ENCODE measurements around the gene CD79B.

CD79B gene

DNA sequence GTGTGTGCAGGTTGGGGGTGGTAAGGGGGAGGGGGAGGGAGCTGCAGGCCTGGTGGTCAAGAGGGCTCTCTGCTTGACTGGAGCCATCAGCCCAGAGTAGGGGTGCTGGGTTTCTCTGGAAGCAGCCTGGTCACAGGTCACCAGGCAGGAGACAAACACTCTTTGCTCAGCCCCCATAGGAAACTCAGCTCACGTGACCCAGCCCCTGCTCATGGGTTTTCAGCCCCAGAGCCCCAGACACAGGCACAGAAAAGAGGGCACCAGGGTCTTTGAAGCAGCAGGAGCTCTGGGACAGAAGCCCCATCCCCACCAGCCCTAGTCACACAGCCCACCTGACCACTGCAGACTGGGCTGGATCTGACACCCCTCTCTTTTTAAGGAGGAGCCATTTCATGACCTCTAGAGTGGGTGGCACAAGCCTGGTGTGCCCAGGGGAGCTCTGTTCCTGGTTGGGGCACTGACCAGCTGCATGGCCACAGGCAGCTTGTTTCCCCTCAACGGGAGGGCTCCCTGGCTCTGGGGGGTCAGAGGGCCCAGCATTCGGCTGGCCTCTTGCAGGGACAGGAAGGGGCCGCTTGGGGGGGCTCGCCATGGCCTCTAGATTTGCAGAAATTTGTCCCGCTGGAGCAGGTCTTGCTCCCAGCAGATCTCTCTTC, 13.8 kb upstream of the CD79B start:
- Histone ChIP-seq H3K27me3 (ENCODE audit: low read depth) (no peaks in the 10 kb centered on the region), H3K36me3 (replicated peaks) (no peaks in the 10 kb centered on the region), H3K4me1 (no peaks in the 10 kb centered on the region), H3K9me3 (no peaks in the 10 kb centered on the region), H3K4me3 (no peak overlapping the region)
- in situ Hi-C loops (cut with MboI; ENCODE audit: low sequenced_read_pairs), result no loop called here
- no peak for DNase-seq (ENCODE audit: low spot score in 2 of 2)

DNA sequence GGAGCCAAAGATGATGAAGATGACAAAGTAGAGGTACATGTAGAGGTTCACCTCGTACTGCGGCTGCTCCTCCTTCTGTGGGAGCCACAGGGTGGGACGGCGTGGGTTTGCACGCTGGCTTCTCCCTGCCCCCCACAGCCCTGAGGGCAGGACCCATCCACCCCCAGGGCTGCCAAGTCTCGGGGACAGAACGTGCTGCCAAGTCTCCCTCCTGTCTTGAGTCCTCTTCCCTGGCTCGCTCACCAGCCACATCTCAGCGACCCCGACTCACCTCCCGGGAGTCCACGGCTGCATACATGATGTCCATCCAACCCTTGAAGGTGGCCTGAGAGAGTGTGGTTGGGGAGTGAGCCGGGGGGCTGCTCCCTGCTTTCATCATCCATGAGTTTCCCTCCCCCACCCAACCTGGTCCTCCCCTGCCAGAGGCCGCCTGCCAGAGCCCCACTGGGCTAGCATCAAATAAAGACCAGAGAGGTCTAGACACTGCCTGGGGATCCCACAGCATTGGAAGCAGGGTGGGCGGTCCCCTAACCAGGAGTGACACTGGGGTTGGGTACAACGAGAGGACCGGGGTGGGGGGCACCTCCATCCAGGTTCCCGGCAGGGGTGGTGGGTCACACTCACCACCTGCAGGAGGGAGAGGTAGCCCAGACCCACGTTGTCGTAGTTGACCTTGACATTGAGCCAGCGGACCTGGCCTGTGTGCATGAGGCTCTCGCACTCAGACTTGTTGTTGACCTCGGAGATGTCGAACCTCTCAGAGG, 12.8 kb upstream of the CD79B start:
- Histone ChIP-seq H3K4me1 (no peaks in the 10 kb centered on the region), H3K9me3 (no peaks in the 10 kb centered on the region), H3K4me3 (no peak overlapping the region), H3K27me3 (ENCODE audit: low read depth) (no peaks in the 10 kb centered on the region), H3K36me3 (replicated peaks) (no peaks in the 10 kb centered on the region)
- no peak for DNase-seq (ENCODE audit: low spot score in 2 of 2)
- in situ Hi-C loops (cut with MboI; ENCODE audit: low sequenced_read_pairs), result no loop called here

DNA sequence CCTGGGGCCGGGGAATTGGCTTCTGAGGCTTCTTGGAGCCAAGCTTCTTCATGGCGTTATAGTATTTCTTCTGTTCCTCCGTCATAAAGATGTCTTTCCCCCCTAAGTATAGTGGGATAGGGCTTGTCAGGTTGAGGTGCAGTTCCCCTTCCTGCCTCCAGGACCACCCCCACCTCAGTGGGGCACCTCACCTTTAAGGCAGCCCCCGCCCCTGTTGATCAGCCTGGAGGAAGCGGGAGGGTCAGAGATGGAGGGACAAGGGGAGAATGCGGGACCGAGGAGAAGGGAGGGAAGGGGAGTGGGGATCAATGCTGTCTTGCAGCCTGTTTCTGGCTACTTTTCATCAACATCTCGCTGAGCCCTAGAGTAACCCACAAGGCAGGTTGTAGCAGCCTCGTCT, 11.6 kb upstream of the CD79B start:
- no peak for DNase-seq (ENCODE audit: low spot score in 2 of 2)
- Histone ChIP-seq H3K4me3 (no peak overlapping the region), H3K36me3 (replicated peaks) (no peaks in the 10 kb centered on the region), H3K4me1 (no peaks in the 10 kb centered on the region), H3K27me3 (ENCODE audit: low read depth) (no peaks in the 10 kb centered on the region), H3K9me3 (no peaks in the 10 kb centered on the region)
- in situ Hi-C loops (cut with MboI; ENCODE audit: low sequenced_read_pairs), result no loop called here

DNA sequence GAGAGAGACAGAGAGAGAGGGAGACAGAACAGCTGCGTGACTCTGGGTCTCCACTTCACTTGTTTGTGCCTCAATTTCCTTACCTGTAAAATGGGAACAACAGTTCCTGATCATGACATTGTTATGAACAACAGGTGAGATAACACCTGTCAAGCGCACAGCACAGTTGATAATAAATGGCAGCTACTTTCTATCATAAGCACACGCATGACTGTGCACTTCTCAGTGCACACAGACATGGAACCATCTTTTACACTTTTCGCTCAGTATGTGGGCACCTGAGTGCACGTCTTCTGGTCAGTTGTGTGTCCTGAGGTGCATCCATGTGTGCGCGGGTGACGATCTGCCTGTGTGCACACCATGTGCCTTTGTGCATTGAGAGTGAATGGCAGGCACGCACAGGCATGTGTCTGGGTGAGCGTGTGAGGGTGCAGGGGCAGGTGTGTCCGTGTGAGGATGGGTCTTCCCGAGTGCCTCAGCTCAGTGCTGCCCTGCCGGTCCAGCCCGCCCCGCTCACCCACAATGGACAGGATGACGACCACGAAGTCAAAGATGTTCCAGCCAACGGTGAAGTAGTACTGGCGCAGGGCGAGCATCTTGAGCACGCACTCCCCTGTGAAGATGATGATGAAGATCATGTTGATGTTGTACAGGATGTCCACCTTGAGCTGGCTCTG, 10.3 kb upstream of the CD79B start:
- Histone ChIP-seq H3K27me3 (ENCODE audit: low read depth) (no peaks in the 10 kb centered on the region), H3K4me1 (no peaks in the 10 kb centered on the region), H3K36me3 (replicated peaks) (no peaks in the 10 kb centered on the region), H3K9me3 (no peaks in the 10 kb centered on the region), H3K4me3 (no peak overlapping the region)
- in situ Hi-C loops (cut with MboI; ENCODE audit: low sequenced_read_pairs), result no loop called here
- no peak for DNase-seq (ENCODE audit: low spot score in 2 of 2)

DNA sequence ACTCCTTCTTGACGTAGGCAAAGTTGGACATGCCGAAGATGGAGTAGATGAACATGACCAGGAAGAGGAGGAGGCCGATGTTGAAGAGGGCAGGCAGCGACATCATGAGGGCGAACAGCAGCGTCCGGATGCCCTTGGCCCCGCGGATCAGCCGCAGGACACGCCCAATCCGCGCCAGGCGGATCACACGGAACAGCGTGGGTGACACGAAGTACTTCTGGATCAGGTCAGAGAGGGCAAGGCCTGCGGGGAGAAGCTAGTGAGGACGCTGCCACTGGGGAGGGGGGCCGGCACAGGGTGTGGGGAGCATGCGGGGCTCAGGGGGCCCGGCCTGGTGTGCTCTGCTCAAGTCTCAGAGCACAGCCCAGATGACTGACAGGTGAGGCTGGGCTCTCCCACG, 9.6 kb upstream of the CD79B start:
- in situ Hi-C loops (cut with MboI; ENCODE audit: low sequenced_read_pairs), result no loop called here
- H3K4me1 ChIP-seq, result no peaks in the 10 kb centered on the region
- no peak for DNase-seq (ENCODE audit: low spot score in 2 of 2)
- H3K4me3 ChIP-seq, result no peak overlapping the region
- H3K36me3 ChIP-seq (replicated peaks), result no peaks in the 10 kb centered on the region
- no peaks in the 10 kb centered on the region for H3K9me3 ChIP-seq
- no peaks in the 10 kb centered on the region for H3K27me3 ChIP-seq (ENCODE audit: low read depth)

DNA sequence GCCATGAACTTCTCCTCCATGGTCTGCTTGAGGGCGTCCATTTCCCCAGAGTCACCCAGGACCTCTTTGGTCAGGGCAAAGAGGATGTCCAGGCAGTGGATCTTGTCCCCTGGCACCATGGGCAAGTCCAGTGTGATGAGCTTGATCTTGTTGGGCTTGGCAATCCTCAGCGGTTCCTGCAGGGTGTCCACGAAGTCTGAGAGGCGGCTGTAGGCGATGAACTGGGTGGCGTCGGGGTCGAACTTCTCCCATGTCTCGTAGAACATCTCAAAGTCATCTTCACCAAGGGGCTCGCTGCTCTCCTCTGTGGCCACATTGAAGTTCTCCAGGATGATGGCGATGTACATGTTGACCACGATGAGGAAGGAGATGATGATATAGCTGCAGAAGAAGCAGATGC, 9.0 kb upstream of the CD79B start:
- DNase-seq (ENCODE audit: low spot score in 2 of 2), result no peak
- H3K9me3 ChIP-seq, result no peaks in the 10 kb centered on the region
- H3K4me3 ChIP-seq, result no peak overlapping the region
- in situ Hi-C loops (cut with MboI; ENCODE audit: low sequenced_read_pairs), result no loop called here
- H3K27me3 ChIP-seq (ENCODE audit: low read depth), result no peaks in the 10 kb centered on the region
- no peaks in the 10 kb centered on the region for H3K36me3 ChIP-seq (replicated peaks)
- H3K4me1 ChIP-seq, result no peaks in the 10 kb centered on the region

DNA sequence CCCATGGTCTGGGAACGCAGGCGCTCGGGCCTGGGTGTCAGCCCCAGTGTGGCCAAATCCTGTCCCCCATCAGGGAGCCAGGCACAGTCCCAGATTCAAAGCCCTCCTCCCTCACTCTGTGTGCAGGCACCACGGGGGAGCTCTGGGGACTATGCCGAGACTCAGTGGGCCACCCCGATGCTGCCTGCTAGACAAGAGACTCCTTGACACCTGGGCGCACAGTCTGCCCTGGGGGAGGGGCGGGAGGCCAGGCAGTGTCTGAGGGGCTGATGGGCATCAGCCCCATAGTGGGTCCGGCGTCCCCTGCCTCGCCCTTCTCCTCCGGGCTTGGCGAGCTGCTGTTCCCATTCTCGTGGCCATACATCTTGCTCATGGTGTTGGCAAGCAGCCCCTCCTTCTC, 8.5 kb upstream of the CD79B start:
- Histone ChIP-seq H3K9me3 (no peaks in the 10 kb centered on the region), H3K4me1 (no peaks in the 10 kb centered on the region), H3K36me3 (replicated peaks) (no peaks in the 10 kb centered on the region), H3K27me3 (ENCODE audit: low read depth) (no peaks in the 10 kb centered on the region), H3K4me3 (no peak overlapping the region)
- DNase-seq (ENCODE audit: low spot score in 2 of 2), result no peak
- in situ Hi-C loops (cut with MboI; ENCODE audit: low sequenced_read_pairs), result no loop called here

DNA sequence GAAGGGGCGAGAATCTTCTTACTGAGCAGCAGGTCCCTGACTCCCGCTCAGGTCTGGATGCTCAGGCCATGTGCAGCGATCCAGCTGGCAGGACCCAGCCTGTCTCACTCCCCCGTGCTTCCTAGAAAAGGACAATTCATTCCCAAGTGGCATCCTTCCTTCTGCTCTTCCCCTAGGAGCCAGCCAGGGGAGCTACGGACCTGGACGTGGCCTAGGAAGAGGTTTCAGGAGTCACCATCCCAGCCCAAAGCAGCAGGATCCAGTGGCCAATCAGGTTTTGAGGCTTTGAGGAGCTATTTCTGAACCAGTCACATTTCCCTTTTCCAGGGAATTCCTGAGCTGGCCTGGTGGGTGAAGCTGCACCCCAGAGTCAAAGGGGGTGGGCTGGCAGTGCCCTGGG, 7.8 kb upstream of the CD79B start:
- in situ Hi-C loops (cut with MboI; ENCODE audit: low sequenced_read_pairs), result no loop called here

DNA sequence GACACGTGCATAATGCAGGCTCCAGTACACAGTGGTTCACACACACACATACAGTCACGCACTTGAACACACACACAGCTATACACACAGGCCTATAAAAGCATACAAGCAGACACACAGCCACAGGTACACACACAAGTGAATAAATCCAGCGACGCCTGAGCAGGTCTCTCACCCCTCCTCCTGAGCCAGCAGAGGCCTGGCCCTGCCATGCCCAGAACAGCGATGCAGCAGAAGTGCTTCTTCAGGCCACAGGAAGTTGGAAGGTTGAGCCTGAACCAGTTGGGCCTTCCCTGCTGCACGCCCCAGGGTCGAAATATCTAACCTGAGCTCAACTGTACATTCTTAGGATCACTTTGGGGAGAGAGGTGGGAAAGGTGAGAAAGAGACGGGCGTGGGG, 7.3 kb upstream of the CD79B start:
- H3K4me3 ChIP-seq, result no peak overlapping the region
- DNase-seq (ENCODE audit: low spot score in 2 of 2), result no peak
- in situ Hi-C loops (cut with MboI; ENCODE audit: low sequenced_read_pairs), result no loop called here
- no peaks in the 10 kb centered on the region for H3K36me3 ChIP-seq (replicated peaks)
- no peaks in the 10 kb centered on the region for H3K4me1 ChIP-seq
- no peaks in the 10 kb centered on the region for H3K9me3 ChIP-seq
- H3K27me3 ChIP-seq (ENCODE audit: low read depth), result no peaks in the 10 kb centered on the region

More for the DNA sequence above, 7.8 kb upstream of the CD79B start:
- Histone ChIP-seq H3K9me3 (no peaks in the 10 kb centered on the region), H3K4me1 (no peaks in the 10 kb centered on the region), H3K36me3 (replicated peaks) (no peaks in the 10 kb centered on the region), H3K4me3 (no peak overlapping the region), H3K27me3 (ENCODE audit: low read depth) (no peaks in the 10 kb centered on the region)
- DNase-seq (ENCODE audit: low spot score in 2 of 2), result no peak

DNA sequence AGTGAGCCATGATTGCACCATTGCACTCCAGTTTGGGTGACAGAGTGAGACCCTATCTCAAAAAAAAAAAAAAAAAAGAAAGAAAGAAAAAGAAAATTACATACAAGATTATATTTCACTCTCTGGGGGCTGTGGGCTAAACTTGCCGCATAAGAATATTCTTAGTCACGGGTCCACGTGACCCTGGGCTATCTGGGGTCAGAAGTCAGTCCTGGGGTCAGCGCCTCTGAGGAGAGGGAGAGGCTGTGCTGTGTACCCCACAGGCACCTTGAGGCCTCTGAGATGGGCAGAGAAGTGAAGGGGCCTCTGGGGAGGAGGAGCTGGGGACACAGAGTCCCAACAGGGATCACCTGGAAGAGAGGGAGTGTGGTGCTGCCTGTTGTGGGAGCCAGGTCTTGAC, 5.8 kb upstream of the CD79B start:
- Histone ChIP-seq H3K36me3 (replicated peaks) (no peaks in the 10 kb centered on the region), H3K27me3 (ENCODE audit: low read depth) (no peaks in the 10 kb centered on the region), H3K9me3 (no peaks in the 10 kb centered on the region), H3K4me1 (no peaks in the 10 kb centered on the region), H3K4me3 (no peak overlapping the region)
- DNase-seq (ENCODE audit: low spot score in 2 of 2), result no peak
- in situ Hi-C loops (cut with MboI; ENCODE audit: low sequenced_read_pairs), result no loop called here

DNA sequence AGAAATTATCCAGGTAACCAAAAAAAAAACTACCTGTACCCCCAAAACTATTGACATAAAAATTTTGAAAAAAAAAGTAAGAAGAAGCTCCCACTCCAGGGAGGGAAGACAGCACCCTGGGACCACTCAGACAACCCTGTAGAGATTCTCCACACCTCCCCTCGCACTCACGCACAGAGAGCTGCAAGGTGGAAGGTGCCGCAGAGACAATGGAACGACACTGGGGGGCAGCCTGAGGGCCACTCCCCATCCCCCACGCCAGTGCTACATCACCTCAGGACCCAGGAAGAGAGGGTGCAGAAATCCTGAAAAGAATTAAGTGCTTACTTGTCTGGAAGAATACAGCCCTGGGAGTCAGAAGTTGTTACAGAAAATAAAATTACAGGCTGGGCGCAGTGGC, 5.2 kb upstream of the CD79B start:
- no peaks in the 10 kb centered on the region for H3K4me1 ChIP-seq
- no peaks in the 10 kb centered on the region for H3K9me3 ChIP-seq
- in situ Hi-C loops (cut with MboI; ENCODE audit: low sequenced_read_pairs), result no loop called here
- DNase-seq (ENCODE audit: low spot score in 2 of 2), result no peak
- H3K36me3 ChIP-seq (replicated peaks), result no peaks in the 10 kb centered on the region
- H3K4me3 ChIP-seq, result no peak overlapping the region
- no peaks in the 10 kb centered on the region for H3K27me3 ChIP-seq (ENCODE audit: low read depth)

DNA sequence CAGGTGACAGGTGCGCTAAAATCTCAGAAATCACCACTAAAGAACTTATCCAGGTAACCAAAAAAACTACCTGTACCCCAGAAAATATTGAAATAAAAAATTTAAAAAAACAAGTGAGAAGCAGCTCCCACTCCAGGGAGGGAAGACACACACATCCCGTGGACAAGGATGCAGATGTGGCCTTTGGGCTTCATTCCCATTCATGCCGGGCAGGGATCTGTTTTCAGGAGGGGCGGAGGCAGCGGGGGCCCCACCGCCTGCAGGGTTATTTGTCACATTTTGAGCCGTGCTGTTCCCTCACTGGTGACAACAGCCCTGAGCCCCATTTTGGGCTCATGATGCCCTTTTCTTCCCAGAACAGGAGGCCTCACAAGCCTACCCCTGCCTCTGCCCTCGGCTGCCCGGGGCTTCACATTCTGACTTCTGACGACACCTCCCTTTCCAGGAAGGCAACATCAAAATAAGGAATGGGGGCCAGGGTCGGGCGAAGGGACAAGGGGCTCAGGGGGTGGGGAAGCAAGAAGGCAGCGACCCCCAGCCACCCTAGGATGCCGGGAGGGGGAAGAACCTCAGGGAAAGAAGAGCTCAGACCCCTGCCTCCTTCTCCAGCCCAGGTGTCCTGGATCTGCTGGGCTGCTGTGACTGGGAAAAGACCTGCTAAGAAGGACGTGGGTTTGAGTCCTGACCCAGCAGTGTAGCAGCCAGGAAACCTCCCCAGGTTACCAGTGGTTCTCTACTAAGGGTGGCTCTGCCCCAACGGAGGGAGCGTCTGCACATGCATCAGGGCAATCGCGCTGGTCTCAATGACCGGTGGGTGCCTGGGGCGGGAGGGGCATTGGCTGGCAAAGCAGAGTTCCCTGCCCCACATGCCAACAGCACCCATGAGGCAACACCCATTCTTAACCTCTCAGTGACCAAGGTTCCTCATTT, 2.3 kb upstream of the CD79B start:
- H3K36me3 ChIP-seq (replicated peaks), result no peaks in the 10 kb centered on the region
- H3K4me3 ChIP-seq, result no peak overlapping the region
- H3K27me3 ChIP-seq (ENCODE audit: low read depth), result no peaks in the 10 kb centered on the region
- no peaks in the 10 kb centered on the region for H3K9me3 ChIP-seq
- DNase-seq (ENCODE audit: low spot score in 2 of 2), result no peak
- no peaks in the 10 kb centered on the region for H3K4me1 ChIP-seq
- in situ Hi-C loops (cut with MboI; ENCODE audit: low sequenced_read_pairs), result no loop called here

DNA sequence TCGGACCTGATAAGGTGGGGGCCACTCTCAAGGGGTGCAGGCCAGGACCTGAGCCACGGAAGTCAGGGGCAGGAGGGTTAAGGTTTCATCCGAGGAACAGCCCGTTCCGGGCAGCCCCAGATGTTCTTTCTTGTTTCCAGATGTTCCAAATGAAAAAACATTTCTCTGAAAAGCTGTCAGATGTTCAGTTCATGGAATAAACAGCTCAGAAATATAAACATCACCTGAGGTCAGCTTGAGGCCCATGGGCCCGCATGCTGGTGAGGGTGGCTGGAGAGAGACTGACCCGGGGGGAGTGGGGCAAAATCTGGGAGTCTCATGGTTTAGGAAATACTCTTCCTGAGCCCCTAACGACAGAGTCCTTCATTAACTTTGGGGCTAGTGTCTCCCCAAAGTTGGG, 1.5 kb upstream of the CD79B start:
- Histone ChIP-seq H3K27me3 (ENCODE audit: low read depth) (no peaks in the 10 kb centered on the region), H3K4me3 (no peak overlapping the region), H3K9me3 (no peaks in the 10 kb centered on the region), H3K36me3 (replicated peaks) (no peaks in the 10 kb centered on the region), H3K4me1 (no peaks in the 10 kb centered on the region)
- DNase-seq (ENCODE audit: low spot score in 2 of 2), result no peak
- in situ Hi-C loops (cut with MboI; ENCODE audit: low sequenced_read_pairs), result no loop called here

Data from HAP-1 (cell line).